ENCODE measurements around the gene PXDC1.

PXDC1 gene

DNA sequence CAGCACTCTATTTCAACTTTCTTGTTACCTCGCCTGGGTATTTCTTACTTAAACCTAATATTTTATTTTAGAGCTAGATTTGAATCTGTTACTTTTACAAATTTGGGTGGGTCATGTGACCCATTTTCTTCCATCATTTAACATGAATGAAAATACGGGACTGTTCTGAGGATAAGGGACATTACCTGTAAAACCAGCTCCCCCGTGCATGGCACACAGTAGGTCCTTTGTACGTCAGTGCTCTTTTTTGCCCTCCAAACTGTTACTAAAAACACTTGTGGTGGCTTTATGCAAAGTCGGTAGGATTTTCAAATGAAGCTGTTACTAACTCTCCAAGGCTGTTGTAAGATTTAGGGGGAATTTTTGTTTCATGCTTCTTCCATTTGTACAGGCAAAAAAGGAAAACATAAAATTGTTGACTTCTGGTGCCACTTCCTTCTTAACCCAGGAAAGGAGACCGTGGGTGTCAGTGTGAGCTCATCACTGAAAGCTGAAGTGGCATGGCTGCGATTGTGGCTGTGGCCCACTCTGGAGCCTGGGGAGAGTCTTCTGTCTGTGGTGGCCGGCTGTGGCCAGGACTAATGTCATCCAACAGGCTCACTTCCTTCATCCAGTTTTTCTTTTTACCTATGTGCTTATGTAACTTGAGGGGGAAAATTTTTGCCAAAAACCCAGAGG lies 40.2 kb upstream of the PXDC1 start:
- Histone ChIP-seq H3K4me3 (ENCODE audit: low read depth, low read length) (no peak overlapping the region), H3K9ac (ENCODE audit: low read length) (no peak overlapping the region), H3K9me3 (ENCODE audit: control insufficient read depth, insufficient read depth, low read depth, low read length) (no peaks in the 10 kb centered on the region), H3K27ac (ENCODE audit: low read depth, low read length) (no peak overlapping the region), H3K4me1 (ENCODE audit: control insufficient read depth, insufficient read depth, low read length) (0 out of 2 replicates have a peak, but pooled peaks cover 4% of the 10 kb centered on the region), H3K27me3 (ENCODE audit: control insufficient read depth, insufficient read depth, low read length) (no peaks in the 10 kb centered on the region), H3K36me3 (ENCODE audit: control insufficient read depth, insufficient read depth, low read length) (no peaks in the 10 kb centered on the region)

DNA sequence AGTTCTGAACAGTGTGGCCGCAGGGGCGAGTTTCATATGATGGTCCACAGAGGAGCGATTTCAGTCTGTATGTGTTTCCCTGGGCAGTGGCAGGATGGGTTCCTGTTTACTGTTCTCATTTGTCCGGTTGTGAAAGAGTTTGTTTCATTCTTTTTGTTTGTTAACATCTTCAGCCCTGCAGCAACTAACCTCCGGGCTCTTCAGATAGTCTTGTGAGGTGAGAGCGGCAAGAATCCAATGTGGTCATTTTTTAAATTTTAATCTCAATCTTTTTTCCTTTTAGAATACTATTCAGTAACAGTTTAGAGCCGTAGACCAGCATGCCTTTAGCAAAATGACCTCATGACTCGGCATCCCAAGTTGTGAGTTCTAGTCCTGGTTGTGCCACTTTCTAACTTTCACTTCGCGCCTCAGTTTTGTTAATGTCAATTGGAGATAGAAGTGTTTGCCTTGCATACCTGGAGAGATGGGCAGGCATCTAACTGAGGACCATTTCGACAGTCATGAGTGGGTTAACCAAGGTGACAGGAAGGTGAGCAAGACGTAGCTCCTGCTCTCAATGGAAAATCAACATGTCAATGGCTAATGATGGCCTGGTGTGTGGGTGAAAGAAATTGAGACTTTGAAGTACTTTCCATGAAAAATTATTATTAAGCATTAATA lies 38.5 kb upstream of the PXDC1 start:
- Histone ChIP-seq H3K9me3 (ENCODE audit: control insufficient read depth, insufficient read depth, low read depth, low read length) (no peaks in the 10 kb centered on the region), H3K9ac (ENCODE audit: low read length) (no peak overlapping the region), H3K4me3 (ENCODE audit: low read depth, low read length) (no peak overlapping the region), H3K27ac (ENCODE audit: low read depth, low read length) (no peak overlapping the region), H3K4me1 (ENCODE audit: control insufficient read depth, insufficient read depth, low read length) (0 out of 2 replicates have a peak, but pooled peaks cover 4% of the 10 kb centered on the region), H3K27me3 (ENCODE audit: control insufficient read depth, insufficient read depth, low read length) (no peaks in the 10 kb centered on the region), H3K36me3 (ENCODE audit: control insufficient read depth, insufficient read depth, low read length) (no peaks in the 10 kb centered on the region)

DNA sequence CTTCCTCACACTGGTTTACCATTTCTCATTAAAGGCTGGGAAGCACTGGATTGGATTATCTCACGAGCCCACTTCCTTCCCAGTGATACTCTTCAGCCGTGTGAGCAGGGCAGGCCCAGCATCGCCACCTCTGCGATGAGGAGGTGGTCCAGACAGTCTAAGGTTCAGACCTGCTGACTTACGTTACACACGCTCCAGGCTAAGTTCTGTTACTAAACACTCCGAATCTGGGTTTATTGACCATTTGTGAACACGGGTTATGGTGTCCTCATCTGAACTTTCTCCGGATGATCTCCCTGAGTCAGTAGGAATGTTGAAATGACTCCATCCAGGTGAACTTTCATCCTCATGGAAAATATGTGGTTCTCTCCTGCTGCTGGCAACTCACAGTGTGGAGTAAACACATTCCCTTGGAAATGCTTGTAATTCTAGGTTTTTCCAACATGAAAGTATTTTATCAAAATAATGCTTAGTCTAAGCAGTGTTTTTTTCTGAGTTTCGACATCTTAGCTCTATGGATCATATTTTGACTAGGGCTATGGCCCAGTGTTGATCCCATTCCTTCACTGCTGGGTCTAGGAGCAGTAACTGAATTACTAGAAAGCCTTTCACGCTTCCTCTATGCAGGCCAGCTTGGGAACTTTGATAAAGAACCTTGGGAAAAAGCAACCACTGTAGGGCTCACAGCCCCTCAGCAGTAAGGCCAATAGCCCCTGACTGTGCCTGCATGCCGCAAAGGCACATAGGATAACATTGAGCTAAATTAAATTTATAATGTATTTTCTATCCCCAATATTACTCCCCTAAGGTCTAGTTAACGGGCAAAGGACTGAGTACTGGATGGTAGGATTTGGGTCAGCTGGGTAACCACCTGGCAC lies 37.7 kb upstream of the PXDC1 start:
- Histone ChIP-seq H3K27me3 (ENCODE audit: control insufficient read depth, insufficient read depth, low read length) (no peaks in the 10 kb centered on the region), H3K36me3 (ENCODE audit: control insufficient read depth, insufficient read depth, low read length) (no peaks in the 10 kb centered on the region), H3K4me1 (ENCODE audit: control insufficient read depth, insufficient read depth, low read length) (0 out of 2 replicates have a peak, but pooled peaks cover 4% of the 10 kb centered on the region), H3K4me3 (ENCODE audit: low read depth, low read length) (no peak overlapping the region), H3K27ac (ENCODE audit: low read depth, low read length) (no peak overlapping the region), H3K9ac (ENCODE audit: low read length) (no peak overlapping the region), H3K9me3 (ENCODE audit: control insufficient read depth, insufficient read depth, low read depth, low read length) (no peaks in the 10 kb centered on the region)

DNA sequence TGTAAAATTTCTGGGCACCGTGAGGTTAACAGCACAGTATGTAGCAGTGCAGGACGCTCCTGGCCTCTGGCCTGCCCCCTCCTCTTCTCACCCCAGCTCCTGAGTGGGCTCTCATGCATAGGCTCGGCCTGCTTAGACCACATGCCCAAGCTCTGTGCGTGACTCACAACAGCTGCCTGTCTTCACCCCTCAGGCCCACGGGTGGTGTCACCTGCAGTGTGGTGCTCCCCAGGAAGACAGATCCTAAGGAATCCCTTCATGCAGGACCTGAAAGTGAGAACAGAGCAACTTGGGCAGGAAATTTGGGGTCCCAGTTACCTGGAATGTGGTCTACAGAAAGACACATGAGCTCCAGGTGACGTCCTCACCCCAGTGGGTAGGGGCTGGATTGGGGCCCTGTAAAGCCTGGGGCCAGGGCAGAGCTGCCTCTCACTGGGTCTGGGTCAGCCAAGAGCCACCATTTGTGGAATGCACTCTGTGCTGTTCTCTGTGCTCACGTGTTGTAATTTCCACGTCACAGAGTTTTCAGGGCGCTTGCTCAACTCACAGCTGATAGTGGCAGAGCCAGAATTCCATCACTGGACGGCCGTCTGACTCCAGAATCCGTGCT lies 37.0 kb upstream of the PXDC1 start:
- no peak overlapping the region for H3K9ac ChIP-seq (ENCODE audit: low read length)
- no peaks in the 10 kb centered on the region for H3K36me3 ChIP-seq (ENCODE audit: control insufficient read depth, insufficient read depth, low read length)
- no peaks in the 10 kb centered on the region for H3K4me1 ChIP-seq (ENCODE audit: control insufficient read depth, insufficient read depth, low read length)
- H3K27ac ChIP-seq (ENCODE audit: low read depth, low read length), result no peak overlapping the region
- H3K9me3 ChIP-seq (ENCODE audit: control insufficient read depth, insufficient read depth, low read depth, low read length), result no peaks in the 10 kb centered on the region
- no peak overlapping the region for H3K4me3 ChIP-seq (ENCODE audit: low read depth, low read length)
- no peaks in the 10 kb centered on the region for H3K27me3 ChIP-seq (ENCODE audit: control insufficient read depth, insufficient read depth, low read length)

DNA sequence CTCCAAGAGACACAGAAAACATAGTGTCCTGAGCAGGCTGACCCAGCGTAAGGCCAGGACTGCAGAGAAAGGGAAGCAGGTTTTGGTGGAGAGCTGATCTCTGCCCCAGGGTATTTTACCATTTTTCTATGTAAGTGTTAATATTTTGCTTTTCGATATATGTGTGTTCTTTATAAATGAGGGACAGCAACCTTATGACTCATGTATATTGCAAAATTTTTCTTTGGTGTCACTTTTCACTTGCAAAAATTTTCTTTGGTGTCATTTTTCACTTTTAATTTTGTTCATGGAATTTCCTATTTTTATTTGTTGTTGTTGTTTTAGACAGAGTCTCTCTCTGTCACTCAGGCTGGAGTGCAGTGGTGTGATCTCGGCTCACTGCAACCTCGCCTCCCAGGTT lies 34.6 kb upstream of the PXDC1 start:
- Histone ChIP-seq H3K36me3 (ENCODE audit: control insufficient read depth, insufficient read depth, low read length) (no peaks in the 10 kb centered on the region), H3K9me3 (ENCODE audit: control insufficient read depth, insufficient read depth, low read depth, low read length) (no peaks in the 10 kb centered on the region), H3K4me1 (ENCODE audit: control insufficient read depth, insufficient read depth, low read length) (no peaks in the 10 kb centered on the region), H3K9ac (ENCODE audit: low read length) (no peak overlapping the region), H3K4me3 (ENCODE audit: low read depth, low read length) (no peak overlapping the region), H3K27me3 (ENCODE audit: control insufficient read depth, insufficient read depth, low read length) (no peaks in the 10 kb centered on the region), H3K27ac (ENCODE audit: low read depth, low read length) (no peak overlapping the region)

DNA sequence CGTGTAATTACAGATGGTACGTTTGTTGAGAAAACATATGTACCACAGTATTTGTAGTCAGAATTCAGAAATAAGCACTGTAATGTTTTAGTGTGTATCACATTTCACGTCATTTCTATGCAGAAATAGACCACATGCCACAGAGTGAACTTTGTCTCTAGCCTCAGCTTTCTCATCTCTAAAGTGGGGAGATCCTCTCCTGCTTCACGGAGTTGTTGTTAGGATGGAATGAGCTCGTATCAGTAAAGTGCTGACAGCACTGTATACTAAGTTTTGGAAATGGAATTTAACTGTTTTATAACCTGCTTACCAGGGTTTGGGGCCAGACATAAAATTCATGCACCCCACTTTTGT lies 34.2 kb upstream of the PXDC1 start:
- Histone ChIP-seq H3K4me3 (ENCODE audit: low read depth, low read length) (no peak overlapping the region), H3K27ac (ENCODE audit: low read depth, low read length) (no peak overlapping the region), H3K27me3 (ENCODE audit: control insufficient read depth, insufficient read depth, low read length) (no peaks in the 10 kb centered on the region), H3K9me3 (ENCODE audit: control insufficient read depth, insufficient read depth, low read depth, low read length) (no peaks in the 10 kb centered on the region), H3K4me1 (ENCODE audit: control insufficient read depth, insufficient read depth, low read length) (no peaks in the 10 kb centered on the region), H3K36me3 (ENCODE audit: control insufficient read depth, insufficient read depth, low read length) (no peaks in the 10 kb centered on the region), H3K9ac (ENCODE audit: low read length) (no peak overlapping the region)

DNA sequence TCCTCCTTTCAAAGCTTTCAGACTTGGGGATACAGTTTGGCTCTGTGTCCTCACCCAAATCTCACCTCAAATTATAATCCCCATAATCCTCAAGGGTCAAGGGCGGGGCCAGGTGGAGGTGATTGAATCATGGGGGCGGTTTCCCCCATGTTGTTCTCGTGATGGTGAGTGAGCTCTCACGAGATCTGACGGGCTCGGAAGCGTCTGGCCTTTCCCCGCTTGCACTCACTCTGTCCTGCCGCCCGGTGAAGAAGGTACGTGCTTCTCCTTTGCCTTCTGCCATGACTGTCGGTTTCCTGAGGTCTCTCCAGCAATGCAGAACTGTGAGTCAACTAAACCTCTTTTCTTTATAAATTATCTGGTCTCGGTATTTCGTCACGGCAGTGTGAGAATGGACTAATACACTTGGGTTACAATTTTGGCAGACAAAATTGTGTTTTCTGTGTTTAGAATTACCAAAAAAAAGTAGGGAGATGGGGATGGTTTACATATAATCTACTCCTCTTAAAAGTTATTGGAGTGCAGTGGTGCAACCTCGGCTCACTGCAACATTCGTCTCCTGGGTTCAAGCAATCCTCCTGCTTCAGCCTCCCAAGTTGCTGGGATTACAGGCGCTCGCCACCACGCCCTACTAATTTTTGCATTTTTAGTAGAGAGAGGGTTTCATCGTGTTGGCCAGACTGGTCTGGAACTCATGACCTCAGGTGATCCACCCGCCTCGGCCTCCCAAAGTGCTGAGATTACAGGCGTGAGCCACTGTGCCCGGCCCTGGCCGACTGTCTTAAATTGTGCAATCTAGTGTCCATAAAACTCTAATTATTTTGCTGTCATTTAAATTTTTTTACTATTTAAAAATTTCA lies 33.6 kb upstream of the PXDC1 start:
- H3K4me3 ChIP-seq (ENCODE audit: low read depth, low read length), result no peak overlapping the region
- H3K9ac ChIP-seq (ENCODE audit: low read length), result no peak overlapping the region
- no peaks in the 10 kb centered on the region for H3K4me1 ChIP-seq (ENCODE audit: control insufficient read depth, insufficient read depth, low read length)
- no peaks in the 10 kb centered on the region for H3K9me3 ChIP-seq (ENCODE audit: control insufficient read depth, insufficient read depth, low read depth, low read length)
- H3K27me3 ChIP-seq (ENCODE audit: control insufficient read depth, insufficient read depth, low read length), result no peaks in the 10 kb centered on the region
- no peak overlapping the region for H3K27ac ChIP-seq (ENCODE audit: low read depth, low read length)
- no peaks in the 10 kb centered on the region for H3K36me3 ChIP-seq (ENCODE audit: control insufficient read depth, insufficient read depth, low read length)

DNA sequence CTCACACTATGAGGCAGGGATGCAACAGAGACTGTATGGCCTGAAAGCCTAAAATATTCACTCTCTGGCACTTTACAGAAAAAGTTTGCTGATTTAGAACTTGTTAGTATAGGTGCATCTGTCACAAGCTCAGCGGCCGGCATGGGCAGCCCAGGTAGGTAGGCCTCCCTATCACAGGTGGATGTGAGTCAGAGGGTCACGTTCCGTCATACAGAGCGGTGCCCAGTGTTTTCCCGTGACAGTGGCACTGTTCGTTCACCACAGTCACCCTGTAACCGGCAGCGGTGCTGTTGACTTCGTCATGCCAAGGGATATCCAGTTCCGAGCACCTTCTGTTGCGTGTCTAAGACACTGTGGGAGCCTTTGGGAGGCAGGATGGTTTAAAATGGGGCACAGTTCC lies 32.9 kb upstream of the PXDC1 start:
- no peaks in the 10 kb centered on the region for H3K27me3 ChIP-seq (ENCODE audit: control insufficient read depth, insufficient read depth, low read length)
- no peak overlapping the region for H3K27ac ChIP-seq (ENCODE audit: low read depth, low read length)
- no peaks in the 10 kb centered on the region for H3K9me3 ChIP-seq (ENCODE audit: control insufficient read depth, insufficient read depth, low read depth, low read length)
- H3K9ac ChIP-seq (ENCODE audit: low read length), result no peak overlapping the region
- H3K4me1 ChIP-seq (ENCODE audit: control insufficient read depth, insufficient read depth, low read length), result no peaks in the 10 kb centered on the region
- H3K4me3 ChIP-seq (ENCODE audit: low read depth, low read length), result no peak overlapping the region
- H3K36me3 ChIP-seq (ENCODE audit: control insufficient read depth, insufficient read depth, low read length), result no peaks in the 10 kb centered on the region

DNA sequence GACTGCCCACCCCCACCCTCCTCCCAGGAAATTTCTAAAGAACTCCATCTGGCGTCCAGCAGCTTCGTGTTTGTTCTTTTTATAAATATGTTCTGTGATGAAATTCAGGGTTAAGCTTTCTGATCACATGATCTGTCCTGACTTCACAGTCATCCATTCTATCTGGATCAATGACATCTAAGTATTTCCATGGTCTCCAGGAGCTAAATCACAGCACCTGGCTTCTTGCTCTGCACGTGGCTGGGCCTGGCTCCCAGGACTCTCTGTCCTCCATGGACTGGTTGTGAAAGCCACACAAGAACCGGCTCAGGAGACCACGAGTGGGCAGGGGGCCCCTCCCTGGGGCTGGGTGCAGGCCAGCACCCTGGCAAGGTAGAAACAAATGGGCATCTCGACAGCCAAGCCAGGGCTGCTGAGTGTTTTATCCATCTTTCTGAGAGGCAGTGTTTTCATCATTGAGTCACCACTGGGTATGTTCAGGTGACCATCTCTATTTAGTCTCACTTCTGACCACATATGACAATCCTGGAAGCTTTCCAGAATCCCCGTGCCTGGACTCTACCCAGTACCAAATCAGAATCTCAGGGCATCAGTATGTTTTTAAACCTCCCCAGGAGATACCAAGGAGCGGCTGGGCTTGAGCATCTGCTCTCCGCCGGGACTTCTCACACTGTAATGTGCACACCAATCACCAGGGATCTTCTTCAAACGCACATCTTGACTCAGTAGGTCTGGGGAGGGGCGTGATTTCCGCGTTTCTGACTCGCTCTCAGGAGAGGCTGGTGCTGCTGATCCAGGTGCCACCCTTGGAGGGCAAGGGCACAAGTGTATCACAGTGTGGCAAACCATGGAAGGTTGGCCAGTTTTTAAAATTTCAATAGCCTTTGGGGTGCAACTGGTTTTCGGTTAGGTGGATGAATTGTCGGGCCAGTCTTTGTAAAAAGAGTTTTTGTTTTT lies 31.6 kb upstream of the PXDC1 start:
- H3K4me3 ChIP-seq (ENCODE audit: low read depth, low read length), result no peak overlapping the region
- H3K9ac ChIP-seq (ENCODE audit: low read length), result no peak overlapping the region
- H3K4me1 ChIP-seq (ENCODE audit: control insufficient read depth, insufficient read depth, low read length), result no peaks in the 10 kb centered on the region
- H3K27me3 ChIP-seq (ENCODE audit: control insufficient read depth, insufficient read depth, low read length), result no peaks in the 10 kb centered on the region
- H3K9me3 ChIP-seq (ENCODE audit: control insufficient read depth, insufficient read depth, low read depth, low read length), result no peaks in the 10 kb centered on the region
- H3K36me3 ChIP-seq (ENCODE audit: control insufficient read depth, insufficient read depth, low read length), result no peaks in the 10 kb centered on the region
- H3K27ac ChIP-seq (ENCODE audit: low read depth, low read length), result no peak overlapping the region
